AG04449 (cell line): Measurements from ENCODE around the gene HTT.

Experiments used
- CTCF ChIA-PET: fragments of 350-600 bp; formaldehyde crosslinking; extraction: SDS; loops from one replicate; lab custom pipeline; 2021; ENCODE audit warnings: antibody characterized with exemption; lab: Yijun Ruan, JAX
- POLR2A ChIA-PET: fragments of 400-600, 350-600 bp; formaldehyde crosslinking; extraction: SDS; loops from one replicate; lab custom pipeline; 2020; ENCODE audit warnings: antibody characterized with exemption, inconsistent platforms; lab: Yijun Ruan, JAX
- DNase-seq: peaks from one replicate; pipeline ENCODE4 v3.0.0-alpha.2; 2010; ENCODE audit warnings: low read depth, low spot score
- H3K4me3 ChIP-seq: 2 replicates; pipeline ENCODE4 v1.5.1; 2011; ENCODE audit warnings: low read depth, mild to moderate bottlenecking, control low read depth, low read length
- TF ChIP-seq, protein P1 (sequence below): IDR thresholded peaks from one replicate; pipeline ENCODE4 v1.5.1; 2011; ENCODE audit warnings: mild to moderate bottlenecking, moderate library complexity, low read length, control low read depth, inconsistent platforms; ENCODE audit not compliant: insufficient read depth; ENCODE audit errors: missing control alignments

HTT gene

DNA sequence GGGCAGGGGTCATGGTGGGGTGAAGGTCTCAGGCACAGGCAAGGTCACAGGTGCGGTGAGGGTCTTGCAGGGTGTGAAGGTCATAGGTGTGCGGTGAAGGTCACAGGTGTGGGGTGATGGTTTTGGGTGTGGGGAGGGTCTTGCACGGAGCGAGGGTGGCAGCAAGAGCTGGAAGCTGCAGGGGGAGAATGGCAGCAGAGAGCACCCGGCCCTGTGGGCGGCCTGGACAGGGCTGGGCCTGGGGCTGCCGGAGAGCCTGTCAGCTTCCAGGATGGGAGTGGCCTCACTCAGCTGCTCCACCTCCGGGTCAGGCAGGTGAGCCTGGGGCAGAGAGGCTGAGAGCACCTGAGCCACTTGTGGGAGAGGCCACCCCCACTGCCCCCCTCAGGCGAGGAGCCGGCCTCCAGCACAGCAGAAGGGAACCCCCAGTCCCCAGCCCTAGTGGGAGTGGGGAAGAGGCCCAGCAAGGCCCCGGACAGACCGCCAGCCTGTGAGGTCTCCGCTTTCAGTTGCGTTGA is 176.0 kb downstream of the HTT start:
- POLR2A ChIA-PET: no interaction called here

DNA sequence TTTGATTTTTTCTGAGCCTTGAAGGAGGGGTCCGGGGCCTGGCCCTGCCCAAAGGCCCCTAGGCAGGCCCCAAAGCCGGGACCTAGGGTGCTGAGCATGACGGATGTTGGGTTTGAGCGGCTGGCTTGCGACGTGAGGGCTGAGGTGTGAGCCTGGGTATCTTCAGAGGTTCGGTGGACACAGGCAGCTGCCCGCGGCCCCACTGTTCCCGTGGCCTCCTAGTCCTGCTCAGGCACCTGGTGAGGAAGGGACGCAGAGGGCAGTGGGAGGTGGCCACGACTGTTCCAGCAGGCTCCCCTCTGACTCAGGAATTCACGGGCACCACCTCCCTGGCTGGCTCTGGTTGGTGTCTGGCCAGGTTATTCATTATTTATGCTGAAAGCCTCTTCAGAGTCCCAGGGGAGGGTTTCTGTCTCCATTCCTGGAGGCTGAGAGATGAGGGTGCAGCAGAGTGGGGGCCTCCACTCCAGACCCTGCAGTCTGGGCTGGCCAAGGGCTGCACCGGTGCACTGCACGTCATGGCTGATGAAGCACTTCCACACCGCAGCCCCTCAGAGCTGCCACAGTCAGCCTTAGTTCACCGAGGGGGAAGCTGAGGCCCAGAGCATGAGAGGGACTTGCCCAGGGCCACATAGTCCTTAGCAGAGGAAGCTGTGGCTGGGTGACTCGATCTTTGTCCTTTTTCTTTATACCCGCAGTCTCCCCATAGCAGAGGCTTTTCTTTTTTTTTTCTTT is 176.6 kb downstream of the HTT start:
- DNase-seq: no peak
- H3K4me3 ChIP-seq: no peak overlapping the region
- TF ChIP-seq, protein P1, sequence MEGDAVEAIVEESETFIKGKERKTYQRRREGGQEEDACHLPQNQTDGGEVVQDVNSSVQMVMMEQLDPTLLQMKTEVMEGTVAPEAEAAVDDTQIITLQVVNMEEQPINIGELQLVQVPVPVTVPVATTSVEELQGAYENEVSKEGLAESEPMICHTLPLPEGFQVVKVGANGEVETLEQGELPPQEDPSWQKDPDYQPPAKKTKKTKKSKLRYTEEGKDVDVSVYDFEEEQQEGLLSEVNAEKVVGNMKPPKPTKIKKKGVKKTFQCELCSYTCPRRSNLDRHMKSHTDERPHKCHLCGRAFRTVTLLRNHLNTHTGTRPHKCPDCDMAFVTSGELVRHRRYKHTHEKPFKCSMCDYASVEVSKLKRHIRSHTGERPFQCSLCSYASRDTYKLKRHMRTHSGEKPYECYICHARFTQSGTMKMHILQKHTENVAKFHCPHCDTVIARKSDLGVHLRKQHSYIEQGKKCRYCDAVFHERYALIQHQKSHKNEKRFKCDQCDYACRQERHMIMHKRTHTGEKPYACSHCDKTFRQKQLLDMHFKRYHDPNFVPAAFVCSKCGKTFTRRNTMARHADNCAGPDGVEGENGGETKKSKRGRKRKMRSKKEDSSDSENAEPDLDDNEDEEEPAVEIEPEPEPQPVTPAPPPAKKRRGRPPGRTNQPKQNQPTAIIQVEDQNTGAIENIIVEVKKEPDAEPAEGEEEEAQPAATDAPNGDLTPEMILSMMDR: no peak
- ChIA-PET POLR2A (no interaction called here), CTCF (no interaction called here)

More for the DNA sequence above, 176.0 kb downstream of the HTT start:
- TF ChIP-seq, protein P1: no peak
- no peak for DNase-seq
- no peak overlapping the region for H3K4me3 ChIP-seq
- CTCF ChIA-PET: no interaction called here

DNA sequence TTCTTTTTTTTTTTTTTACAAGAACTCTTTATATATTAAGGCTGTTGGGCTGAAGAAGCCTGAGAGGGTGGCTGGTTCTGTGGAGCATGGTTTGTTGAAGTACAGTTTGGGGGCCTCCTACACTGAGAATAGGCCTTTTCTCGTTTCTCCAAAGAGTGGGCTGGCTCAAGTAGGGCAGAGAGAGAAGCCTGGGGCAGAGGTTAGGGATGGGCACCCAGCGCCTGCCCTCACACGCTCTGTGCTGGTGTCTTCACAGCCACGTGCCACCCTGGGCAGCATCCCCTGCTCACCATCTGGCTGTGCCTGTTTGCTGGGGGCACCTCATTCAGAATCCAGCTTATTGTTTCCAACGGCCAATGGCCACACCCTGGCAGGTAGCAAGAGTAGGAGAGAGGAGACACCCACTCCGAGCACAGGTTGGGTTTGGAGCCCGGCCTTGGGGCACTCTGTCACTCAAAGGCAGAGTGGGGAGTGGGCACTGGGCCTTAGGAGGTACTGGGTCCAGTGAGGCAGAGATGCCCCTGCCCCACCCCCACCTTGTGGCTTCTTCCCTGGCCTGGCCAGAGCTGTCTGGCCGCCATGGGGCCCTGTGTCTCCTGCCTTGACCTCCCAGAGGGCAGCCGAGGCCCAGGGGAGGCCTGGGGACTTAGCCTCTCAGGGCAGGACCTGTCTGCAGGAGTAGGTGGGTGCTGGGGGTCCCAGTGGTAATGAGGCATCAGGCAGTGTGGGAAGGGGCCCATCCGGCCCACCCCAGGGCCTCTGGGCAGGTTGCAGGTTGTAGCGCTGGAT is 177.4 kb downstream of the HTT start:
- no peak for DNase-seq
- no peak overlapping the region for H3K4me3 ChIP-seq
- TF ChIP-seq, protein P1: no peak
- CTCF ChIA-PET: interaction anchor here (0.9 kb wide), 1 partner anchor 11 kb away, joined by 3 read pairs; no protein-coding TSS in a partner anchor
- POLR2A ChIA-PET: interaction anchor here (0.6 kb wide), 1 partner anchor 27 kb away, joined by 4 read pairs; no protein-coding TSS in a partner anchor

DNA sequence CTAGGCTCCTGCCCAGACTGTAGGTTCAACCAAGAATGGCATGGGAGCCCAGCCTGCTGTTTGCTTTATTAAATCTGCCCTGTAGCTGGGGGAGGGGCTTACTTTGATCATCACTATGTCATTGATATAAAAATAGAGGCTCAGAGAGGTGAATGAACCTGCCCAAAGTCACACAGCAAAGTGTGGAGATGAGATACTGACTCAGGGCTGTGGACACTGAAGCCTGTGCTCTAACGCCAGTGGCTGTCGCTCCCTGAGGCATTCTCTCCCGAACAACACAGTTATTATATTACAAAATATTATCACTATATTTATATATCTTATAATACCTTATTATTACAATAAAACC is 178.0 kb downstream of the HTT start:
- TF ChIP-seq, protein P1: no peak
- DNase-seq: no peak
- POLR2A ChIA-PET: interaction anchor here (0.6 kb wide), 1 partner anchor 27 kb away, joined by 4 read pairs; no protein-coding TSS in a partner anchor
- H3K4me3 ChIP-seq: no peak overlapping the region
- CTCF ChIA-PET: interaction anchor here (0.9 kb wide), 1 partner anchor 11 kb away, joined by 3 read pairs; no protein-coding TSS in a partner anchor

DNA sequence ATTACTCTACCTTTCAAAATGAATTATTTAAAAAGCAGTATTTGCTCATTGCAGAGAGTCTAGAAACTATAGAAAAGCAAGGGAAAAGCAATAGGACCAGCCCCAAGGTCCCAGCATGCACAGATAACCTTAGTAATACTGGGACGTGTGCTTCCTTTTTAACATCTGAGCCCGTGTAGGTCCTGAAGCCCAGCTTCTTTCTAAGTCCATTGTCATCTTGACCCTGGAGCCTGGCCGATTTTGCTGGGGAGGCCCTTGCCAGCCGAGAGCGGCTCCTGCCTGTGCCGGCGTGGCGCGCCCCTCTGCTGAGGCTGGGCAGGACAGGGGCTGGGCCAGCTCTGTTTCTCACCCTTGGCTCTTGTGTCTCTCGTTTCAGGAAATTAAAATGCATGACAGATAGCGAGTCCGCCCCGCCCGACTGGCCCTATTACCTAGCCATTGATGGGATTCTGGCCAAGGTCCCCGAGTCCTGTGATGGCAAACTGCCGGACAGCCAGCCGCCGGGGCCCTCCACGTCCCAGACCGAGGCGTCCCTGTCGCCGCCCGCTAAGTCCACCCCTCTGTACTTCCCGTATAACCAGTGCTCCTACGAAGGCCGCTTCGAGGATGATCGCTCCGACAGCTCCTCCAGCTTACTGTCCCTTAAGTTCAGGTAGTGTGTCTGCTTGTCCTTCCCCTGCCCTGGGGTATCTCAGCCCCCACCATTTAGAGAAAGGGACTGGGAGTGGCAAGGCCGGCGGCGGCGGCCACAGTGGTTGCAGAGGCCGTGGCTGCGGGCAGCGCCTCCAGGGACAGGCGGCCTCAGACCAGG is 178.6 kb downstream of the HTT start:
- ChIA-PET CTCF (interaction anchor here (0.9 kb wide), 1 partner anchor 12 kb away, joined by 3 read pairs; no protein-coding TSS in a partner anchor), POLR2A (no interaction called here)
- no peak overlapping the region for H3K4me3 ChIP-seq
- no peak for DNase-seq
- TF ChIP-seq, protein P1: no peak
